Activated CD4-positive, alpha-beta T cell treated with anti-CD3 and anti-CD28 coated beads for 36 hours (primary cell): ENCODE measurements around the gene PPL. TPM values are rescaled to one million over a fixed set of nuclear protein-coding genes. Genes with fewer than 3 reads are reported as not detected.
A peak's percentile ranks its signal among the peaks of the same experiment; 100 is the strongest.
"Not testable (repeated sequence)": the region's sequence is repeated elsewhere in the genome, so short reads cannot be mapped to it uniquely, and the experiment has no call there.

Experiments
- ATAC-seq: fragments of 200-7000 bp; cut with Tn5 transposase; one replicate; pipeline ENCODE4 v1.10.0; 2021; ENCODE audit warnings: mild to moderate bottlenecking, moderate library complexity
- CTCF ChIA-PET: fragments of 350-600 bp; sonication (Branson Sonifier 250); formaldehyde crosslinking; loops from one replicate; lab custom pipeline; 2021; ENCODE audit warnings: antibody characterized with exemption; lab: Charles Lee
- POLR2A ChIA-PET: fragments of 350-600 bp; sonication (Branson Sonifier 250); formaldehyde crosslinking; loops from one replicate; lab custom pipeline; 2021; ENCODE audit warnings: antibody characterized with exemption, inconsistent platforms; lab: Charles Lee
- DNase-seq: peaks from one replicate; pipeline ENCODE4 v3.0.0-alpha.2; 2020
- H3K27ac Mint-ChIP-seq: one replicate; pipeline ENCODE4 v1.8.0; 2021; ENCODE audit warnings: mixed read lengths
- H3K27me3 Mint-ChIP-seq: one replicate; pipeline ENCODE4 v1.8.0; 2021; ENCODE audit warnings: mixed read lengths
- H3K36me3 Mint-ChIP-seq: one replicate; pipeline ENCODE4 v1.8.0; 2021; ENCODE audit warnings: low read depth, mixed read lengths
- H3K4me1 Mint-ChIP-seq: one replicate; pipeline ENCODE4 v1.8.0; 2021; ENCODE audit warnings: mixed read lengths
- H3K4me3 Mint-ChIP-seq: one replicate; pipeline ENCODE4 v1.8.0; 2021; ENCODE audit warnings: mild to moderate bottlenecking, moderate library complexity, mixed read lengths
- H3K9me3 Mint-ChIP-seq: one replicate; pipeline ENCODE4 v1.8.0; 2021; ENCODE audit warnings: low read depth, mixed read lengths
- intact Hi-C, 2 experiments: fragments of 100-400 bp; cut with DNase I in 1 of 2; cut with micrococcal nuclease in 1 of 2; formaldehyde crosslinking; loops; one replicate each; pipeline versions ENCODE4 v1.14.2 to v1.15.1; 2022 to 2024; cut with DNase I, micrococcal nuclease
- total RNA-seq, 2 experiments: library from RNA; stranded (reverse); gene quantifications; one replicate each; pipeline ENCODE4 v1.2.3, GENCODE V29; 2021

The PPL gene
- total RNA-seq, 2 experiments from 2014 or later = not detected

DNA sequence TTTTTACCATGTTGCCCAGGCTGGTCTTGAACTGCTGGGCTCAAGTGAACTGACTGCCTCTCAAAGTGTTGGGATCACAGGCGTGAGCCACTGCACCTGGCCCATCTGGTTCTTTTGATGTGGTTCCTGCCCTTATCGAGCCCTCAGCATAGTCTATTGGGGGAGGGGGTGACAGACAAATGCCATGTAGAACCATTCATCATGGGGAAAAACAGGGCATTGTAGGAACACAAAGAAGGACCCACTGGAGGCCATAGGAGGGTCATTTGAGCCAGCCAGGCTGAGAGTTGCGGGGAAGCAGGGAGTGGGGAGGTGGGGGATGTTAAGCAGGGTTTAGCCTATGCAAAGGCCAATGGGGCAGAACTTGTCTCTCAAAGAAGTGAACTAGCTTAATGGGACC lies 33.1 kb upstream of the PPL start:
- peaks cover 2% of the 10 kb centered on the region for H3K4me1 Mint-ChIP-seq
- intact Hi-C loops = no loop called here
- ChIA-PET POLR2A (no interaction called here), CTCF (no interaction called here)
- no peak overlapping the region for H3K4me3 Mint-ChIP-seq
- H3K27me3 Mint-ChIP-seq = peaks cover 10% of the 10 kb centered on the region
- H3K27ac Mint-ChIP-seq = no peak overlapping the region
- ATAC-seq = no peak
- no peaks in the 10 kb centered on the region for H3K36me3 Mint-ChIP-seq
- H3K9me3 Mint-ChIP-seq = no peaks in the 10 kb centered on the region
- no peak for DNase-seq

- ATAC-seq = no peak
- no peaks in the 10 kb centered on the region for H3K9me3 Mint-ChIP-seq
- no peak overlapping the region for H3K27ac Mint-ChIP-seq
- H3K4me3 Mint-ChIP-seq = no peak overlapping the region
- peaks cover 2% of the 10 kb centered on the region for H3K4me1 Mint-ChIP-seq
- POLR2A ChIA-PET = no interaction called here
- DNase-seq = no peak
- H3K36me3 Mint-ChIP-seq = no peaks in the 10 kb centered on the region
- intact Hi-C loops = no loop called here
- peaks cover 10% of the 10 kb centered on the region for H3K27me3 Mint-ChIP-seq
- CTCF ChIA-PET = interaction anchor here (0.6 to 0.8 kb wide), 2 partner anchors 69 to 123 kb away, joined by 3 read pairs; no protein-coding TSS in a partner anchor
Measured at GRCh38 chr16:4968879-4969483, 32.0 kb upstream of the PPL start.

DNA sequence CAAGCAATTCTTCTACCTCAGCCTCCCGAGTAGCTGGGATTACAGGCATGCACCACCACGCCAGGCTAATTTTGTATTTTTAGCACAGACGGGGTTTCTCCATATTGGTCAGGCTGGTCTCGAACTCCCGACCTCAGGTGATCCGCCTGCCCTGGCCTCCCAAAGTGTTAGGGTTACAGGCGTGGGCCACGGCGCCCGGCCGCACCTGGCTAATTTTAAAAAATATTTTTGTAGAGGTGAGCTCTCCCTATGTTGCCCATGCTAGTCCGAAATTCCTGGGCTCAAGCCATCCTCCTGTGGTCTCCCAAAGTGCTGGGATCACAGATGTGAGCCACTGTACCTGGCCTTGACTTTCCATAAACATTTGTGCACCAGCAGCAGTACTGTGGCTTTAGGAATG lies 31.3 kb upstream of the PPL start:
- ATAC-seq, intact Hi-C loops, POLR2A ChIA-PET, H3K4me1 Mint-ChIP-seq, DNase-seq, H3K27ac Mint-ChIP-seq, H3K4me3 Mint-ChIP-seq, H3K9me3 Mint-ChIP-seq, H3K36me3 Mint-ChIP-seq: not testable (repeated sequence)
- CTCF ChIA-PET = interaction anchor here (0.8 kb wide), 1 partner anchor 124 kb away, joined by 3 read pairs; no protein-coding TSS in a partner anchor
- peaks cover 10% of the 10 kb centered on the region for H3K27me3 Mint-ChIP-seq

- ATAC-seq (no peak), DNase-seq (no peak)
- ChIA-PET CTCF (no interaction called here), POLR2A (no interaction called here)
- intact Hi-C loops = no loop called here
- Mint-ChIP-seq H3K36me3 (no peaks in the 10 kb centered on the region), H3K4me1 (no peaks in the 10 kb centered on the region), H3K9me3 (no peaks in the 10 kb centered on the region), H3K27ac (no peak overlapping the region), H3K4me3 (no peak overlapping the region), H3K27me3 (peaks cover 6% of the 10 kb centered on the region)
Measured at GRCh38 chr16:4966736-4967453, 29.9 kb upstream of the PPL start.

DNA sequence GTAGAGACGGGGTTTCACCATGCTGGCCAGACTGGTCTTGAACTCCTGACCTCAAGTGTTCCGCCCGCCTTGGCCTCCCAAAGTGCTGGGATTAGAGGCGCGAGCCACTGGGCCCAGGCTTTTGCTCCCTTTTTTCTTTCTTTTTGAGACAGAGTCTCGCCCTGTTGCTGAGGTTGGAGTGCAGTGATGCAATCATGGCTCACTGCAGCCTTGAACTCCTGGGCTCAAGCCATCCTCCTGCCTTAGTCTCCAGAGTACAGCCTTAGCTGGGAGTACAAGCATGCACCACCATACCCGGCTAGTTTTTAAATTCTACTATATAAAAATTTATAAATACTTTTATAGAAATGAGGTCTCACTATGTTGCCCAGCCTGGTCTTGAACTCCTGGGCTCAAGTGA lies 26.6 kb upstream of the PPL start:
- H3K36me3 Mint-ChIP-seq, DNase-seq, H3K27ac Mint-ChIP-seq, POLR2A ChIA-PET, H3K9me3 Mint-ChIP-seq, H3K4me1 Mint-ChIP-seq, ATAC-seq, H3K4me3 Mint-ChIP-seq, intact Hi-C loops: not testable (repeated sequence)
- peaks cover 14% of the 10 kb centered on the region for H3K27me3 Mint-ChIP-seq
- CTCF ChIA-PET = interaction anchor here (0.5 kb wide), 1 partner anchor 268 kb away, joined by 4 read pairs; no protein-coding TSS in a partner anchor

DNA sequence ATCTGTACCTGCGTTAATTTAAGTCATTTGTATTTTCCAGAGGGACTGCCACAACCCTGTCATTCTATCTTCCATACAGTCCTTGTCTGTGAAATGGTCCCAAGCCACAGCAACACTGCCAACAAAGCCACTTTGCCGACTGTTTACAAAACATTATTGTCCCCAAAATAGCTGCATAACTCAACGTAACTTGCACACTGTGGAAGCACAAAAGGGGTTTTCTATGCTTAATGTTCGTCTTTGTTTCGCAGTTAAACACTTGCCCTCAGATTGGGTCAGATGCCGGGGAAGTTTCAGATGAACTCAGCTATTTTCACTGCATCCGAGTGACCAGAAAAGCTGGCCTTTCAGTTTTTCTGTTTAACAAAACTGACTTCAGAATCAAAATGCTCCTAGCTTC lies 25.8 kb upstream of the PPL start:
- no peak overlapping the region for H3K27ac Mint-ChIP-seq
- ATAC-seq = no peak
- DNase-seq = no peak
- H3K4me3 Mint-ChIP-seq = no peak overlapping the region
- H3K4me1 Mint-ChIP-seq = peaks cover 6% of the 10 kb centered on the region
- H3K9me3 Mint-ChIP-seq = no peaks in the 10 kb centered on the region
- intact Hi-C loops = no loop called here
- peaks cover 16% of the 10 kb centered on the region for H3K27me3 Mint-ChIP-seq
- ChIA-PET CTCF (no interaction called here), POLR2A (no interaction called here)
- H3K36me3 Mint-ChIP-seq = no peaks in the 10 kb centered on the region

DNA sequence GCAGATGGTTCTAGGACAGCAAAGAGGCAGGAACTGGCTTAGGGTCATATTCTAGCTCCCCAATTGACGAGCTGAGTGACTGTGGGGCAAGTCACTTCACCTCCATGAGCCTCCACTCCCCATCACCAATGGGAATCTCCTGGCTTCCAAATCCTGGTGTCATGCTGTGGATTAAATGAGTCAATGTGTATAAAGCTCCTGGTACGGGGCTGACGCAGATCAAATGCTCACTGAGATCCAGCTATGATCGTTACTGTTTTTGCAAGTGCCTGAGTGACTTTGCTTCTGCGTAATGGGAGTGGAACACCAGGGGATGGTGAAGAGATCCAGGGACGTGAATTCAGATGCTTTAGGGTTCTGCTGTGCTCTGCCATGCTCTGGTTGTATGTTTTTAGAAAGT lies 23.6 kb upstream of the PPL start:
- Mint-ChIP-seq H3K27ac (no peak overlapping the region), H3K4me3 (no peak overlapping the region), H3K36me3 (no peaks in the 10 kb centered on the region), H3K27me3 (peaks cover 24% of the 10 kb centered on the region), H3K9me3 (no peaks in the 10 kb centered on the region), H3K4me1 (peaks cover 12% of the 10 kb centered on the region)
- DNase-seq = no peak
- ChIA-PET POLR2A (no interaction called here), CTCF (no interaction called here)
- intact Hi-C loops = no loop called here
- no peak for ATAC-seq

DNA sequence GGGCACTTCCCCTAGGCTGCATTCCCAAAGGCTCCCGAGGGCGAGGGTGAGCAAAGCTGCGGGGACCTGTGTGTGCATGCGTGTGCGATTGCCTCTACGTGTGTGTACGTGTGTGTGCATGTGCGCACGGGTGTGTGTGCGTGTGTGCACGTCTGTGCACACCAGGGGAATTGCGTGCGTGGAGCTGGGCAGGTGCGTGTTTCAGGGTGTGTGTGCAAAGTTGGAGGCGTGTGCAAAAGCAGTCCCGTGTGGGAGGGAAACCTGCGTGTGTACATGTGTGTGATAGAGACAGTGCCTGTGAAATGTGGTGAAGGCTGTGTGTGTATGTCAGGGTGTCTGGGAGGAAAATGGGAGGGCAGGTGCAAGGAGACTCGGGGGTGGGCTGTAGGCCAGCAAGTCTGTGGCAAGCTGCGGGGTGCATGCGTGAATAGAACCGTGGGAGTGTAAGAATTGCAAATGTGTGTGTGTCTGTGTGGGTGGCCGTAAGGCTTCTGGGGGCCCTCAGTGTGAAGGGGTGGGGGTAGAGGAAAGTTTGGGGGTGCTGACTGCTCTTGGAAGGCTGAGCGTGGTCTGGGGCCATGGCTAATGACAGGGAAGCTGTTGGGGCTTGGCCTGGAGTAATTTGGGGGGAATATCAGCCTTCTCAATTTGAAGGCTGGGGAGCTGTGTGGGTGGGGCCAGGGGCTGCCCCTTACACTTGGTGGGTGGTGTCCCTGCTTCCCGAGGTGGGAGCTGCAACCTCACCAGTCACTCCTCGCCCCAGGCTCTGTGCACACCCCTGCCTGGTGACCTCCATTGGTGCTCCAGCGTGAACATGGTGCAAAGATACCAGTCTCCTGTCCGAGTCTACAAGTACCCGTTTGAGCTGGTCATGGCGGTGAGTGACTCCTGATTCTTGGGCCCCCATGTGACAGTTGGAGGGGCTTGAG lies 21.8 kb upstream of the PPL start:
- Mint-ChIP-seq H3K4me1 (peaks cover 12% of the 10 kb centered on the region), H3K9me3 (no peaks in the 10 kb centered on the region), H3K4me3 (peak overlapping the region; percentile 75), H3K27ac (no peak overlapping the region), H3K27me3 (peaks cover 29% of the 10 kb centered on the region), H3K36me3 (no peaks in the 10 kb centered on the region)
- POLR2A ChIA-PET = interaction anchor here (0.6 kb wide), 1 partner anchor 126 kb away, joined by 3 read pairs; no protein-coding TSS in a partner anchor
- no peak for ATAC-seq
- CTCF ChIA-PET = interaction anchor here (0.6 to 1.1 kb wide), 2 partner anchors 17 to 191 kb away, joined by 3 to 5 read pairs; no protein-coding TSS in a partner anchor
- intact Hi-C loops = loop anchor here (1.0 to 10.0 kb wide), 18 partner anchors 75 to 686 kb away; partner anchors contain the start of genes GLYR1 (in 2 of the 2), PAM16 (in 2 of the 2), UBN1 (in 2 of the 2) and ZNF500 (in 2 of the 2)
- DNase-seq = no peak

GRCh38 chr16:4957720-4958509 lies 21.0 kb upstream of the PPL start, which contains the start of gene SEC14L5:
TSS of gene SEC14L5 (plus strand) at chr16:4958330. CDS start at chr16:4959324, 994 bp downstream.
- ChIA-PET CTCF (interaction anchor here (0.7 to 1.1 kb wide), 5 partner anchors 18 to 646 kb away, joined by 3 to 4 read pairs (median 3); no protein-coding TSS in a partner anchor), POLR2A (interaction anchor here (0.6 kb wide), 1 partner anchor 127 kb away, joined by 3 read pairs; no protein-coding TSS in a partner anchor)
- Mint-ChIP-seq H3K27ac (peak within 1 kb of the TSS; percentile 1), H3K9me3 (no peaks in the 10 kb centered on the region), H3K36me3 (no peaks in the 10 kb centered on the region), H3K4me3 (peak within 1 kb of the TSS; percentile 75), H3K27me3 (peaks cover 33% of the 10 kb centered on the region), H3K4me1 (peaks cover 12% of the 10 kb centered on the region)
- DNase-seq = peak; percentile 98
- intact Hi-C loops = loop anchor here (1.0 to 10.0 kb wide), 21 partner anchors 75 to 703 kb away; partner anchors contain the start of genes ANKS3 (in 2 of the 2), DNAAF8 (in 2 of the 2), GLYR1 (in 2 of the 2) and PAM16 (in 2 of the 2)
- peak; percentile 95 for ATAC-seq

DNA sequence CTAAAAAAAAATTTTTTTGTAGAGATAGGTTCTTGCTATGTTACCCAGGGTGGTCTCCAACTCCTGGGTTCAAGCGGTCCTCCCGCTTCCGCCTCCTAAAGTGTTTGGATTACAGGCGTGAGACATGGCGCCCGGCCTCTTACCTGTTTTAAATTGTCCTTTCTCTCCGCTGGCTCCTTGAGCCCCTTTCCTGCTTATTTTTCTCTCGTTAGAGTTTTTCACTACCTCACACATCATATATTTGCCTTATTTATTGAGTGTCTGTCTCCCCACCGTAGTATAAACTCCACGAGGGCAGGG lies 20.4 kb upstream of the PPL start:
- Mint-ChIP-seq H3K4me3 (peak overlapping the region; percentile 75), H3K36me3 (no peaks in the 10 kb centered on the region), H3K27me3 (peaks cover 31% of the 10 kb centered on the region), H3K9me3 (no peaks in the 10 kb centered on the region), H3K4me1 (peaks cover 12% of the 10 kb centered on the region), H3K27ac (peak overlapping the region; percentile 1)
- POLR2A ChIA-PET = no interaction called here
- intact Hi-C loops = loop anchor here (2.0 to 10.0 kb wide), 9 partner anchors 110 to 703 kb away; partner anchors contain the start of genes ANKS3 (in 1 of the 2), DNAAF8 (in 1 of the 2), GLYR1 (in 1 of the 2) and MGRN1 (in 1 of the 2)
- DNase-seq (no peak), ATAC-seq (no peak)
- CTCF ChIA-PET = interaction anchor here (0.7 to 1.0 kb wide), 4 partner anchors 141 to 1282 kb away, joined by 3 to 4 read pairs (median 3); no protein-coding TSS in a partner anchor
